Neural cell (in vitro differentiated cells): ENCODE measurements around the gene CANT1. TPM values are rescaled to one million over a fixed set of nuclear protein-coding genes. Genes with fewer than 3 reads are reported as not detected.
"Not testable (repeated sequence)": the region's sequence is repeated elsewhere in the genome, so short reads cannot be mapped to it uniquely, and the experiment has no call there.

Experiments
- H2AFZ ChIP-seq: fragments of 200-600, 300-800 bp; sonication (generic), shearing (Covaris generic); 2 replicates; pipeline ENCODE4 v1.6.0; 2014; ENCODE audit warnings: low read depth, mild to moderate bottlenecking, antibody characterized with exemption, low read length, moderate library complexity
- H3F3A ChIP-seq: fragments of 200-600 bp; shearing (Covaris generic); 2 replicates; pipeline ENCODE4 v1.6.1; 2016; ENCODE audit warnings: mild to moderate bottlenecking, moderate library complexity, mixed read lengths, antibody characterized with exemption, low read length; ENCODE audit not compliant: insufficient read depth, poor library complexity, severe bottlenecking
- H3K27ac ChIP-seq: fragments of 200-600, 300-800 bp; sonication (generic), shearing (Covaris generic); 2 replicates; pipeline ENCODE4 v1.5.1; 2014; ENCODE audit warnings: mild to moderate bottlenecking, low read length, moderate library complexity
- H3K27me3 ChIP-seq: fragments of 300-800, 200-600 bp; sonication (generic), shearing (Covaris generic); 2 replicates; pipeline ENCODE4 v1.6.0; 2014; ENCODE audit warnings: mild to moderate bottlenecking, low read depth, low read length, moderate library complexity; ENCODE audit not compliant: insufficient read depth
- H3K36me3 ChIP-seq: fragments of 300-800, 200-600 bp; sonication (generic), shearing (Covaris generic); 2 replicates; pipeline ENCODE4 v1.5.1; 2014; ENCODE audit warnings: mild to moderate bottlenecking, antibody characterized with exemption, low read length, moderate library complexity; ENCODE audit not compliant: insufficient read depth
- H3K4me2 ChIP-seq: fragments of 300-800, 200-600 bp; sonication (generic), shearing (Covaris generic); 2 replicates; pipeline ENCODE4 v1.6.0; 2014; ENCODE audit warnings: mild to moderate bottlenecking, low read length
- H3K4me3 ChIP-seq: fragments of 300-800, 200-600 bp; sonication (generic), shearing (Covaris generic); 2 replicates; pipeline ENCODE4 v1.5.1; 2014; ENCODE audit warnings: mild to moderate bottlenecking, low read length, moderate library complexity
- H3K79me2 ChIP-seq: fragments of 200-600 bp; shearing (Covaris generic); replicated peaks from 2 replicates; pipeline ENCODE4 v1.6.0; 2014; ENCODE audit warnings: mild to moderate bottlenecking, low read length, moderate library complexity; ENCODE audit not compliant: insufficient read depth
- H3K9ac ChIP-seq: fragments of 300-800, 200-600 bp; sonication (generic), shearing (Covaris generic); 2 replicates; pipeline ENCODE4 v1.6.1; 2016; ENCODE audit warnings: mild to moderate bottlenecking, low read length, mixed read lengths
- H3K9me2 ChIP-seq: fragments of 200-600 bp; shearing (Covaris generic); 2 replicates; pipeline ENCODE4 v1.6.1; 2016; ENCODE audit warnings: mild to moderate bottlenecking, low read length, mixed read lengths; ENCODE audit not compliant: insufficient read depth
- H3K9me3 ChIP-seq: fragments of 200-600, 300-800 bp; sonication (generic), shearing (Covaris generic); 2 replicates; pipeline ENCODE4 v1.6.1; 2016; ENCODE audit warnings: mild to moderate bottlenecking, mixed run types, low read length, moderate library complexity, mixed read lengths
- H4K20me1 ChIP-seq: fragments of 200-600 bp; shearing (Covaris generic); 2 replicates; pipeline ENCODE4 v1.6.1; 2016; ENCODE audit warnings: mild to moderate bottlenecking, mixed run types; ENCODE audit not compliant: insufficient read depth
- CTCF ChIP-seq: fragments of 450-650 bp; IDR thresholded peaks from 2 replicates; pipeline ENCODE4 v1.5.1; 2014; ENCODE audit warnings: antibody characterized with exemption, mild to moderate bottlenecking, moderate library complexity; ENCODE audit not compliant: poor library complexity, severe bottlenecking
- EP300 ChIP-seq: fragments of 450-650 bp; conservative IDR thresholded peaks from 2 replicates; pipeline ENCODE4 v1.6.1; 2014; ENCODE audit warnings: antibody characterized with exemption, mild to moderate bottlenecking, moderate library complexity; ENCODE audit not compliant: poor library complexity, severe bottlenecking
- EZH2 ChIP-seq: fragments of 200-600, 300-800 bp; shearing (Covaris generic), sonication (generic); IDR thresholded peaks from 2 replicates; pipeline ENCODE4 v1.6.1; 2014; ENCODE audit warnings: antibody characterized with exemption, low read length, borderline replicate concordance, mild to moderate bottlenecking; ENCODE audit not compliant: insufficient read depth, poor library complexity, severe bottlenecking
- MXI1 ChIP-seq: fragments of 450-650 bp; conservative IDR thresholded peaks from 2 replicates; pipeline ENCODE4 v1.6.1; 2014; ENCODE audit warnings: antibody characterized with exemption, mild to moderate bottlenecking; ENCODE audit not compliant: poor library complexity, severe bottlenecking
- POLR2AphosphoS5 ChIP-seq: IDR thresholded peaks from 2 replicates; pipeline ENCODE4 v1.6.1; 2012
- RAD21 ChIP-seq: fragments of 450-650 bp; conservative IDR thresholded peaks from 2 replicates; pipeline ENCODE4 v1.6.1; 2014; ENCODE audit warnings: antibody characterized with exemption, mild to moderate bottlenecking, moderate library complexity
- SMC3 ChIP-seq: fragments of 450-650 bp; conservative IDR thresholded peaks from 2 replicates; pipeline ENCODE4 v1.6.1; 2014; ENCODE audit warnings: antibody characterized with exemption, mild to moderate bottlenecking, moderate library complexity; ENCODE audit not compliant: poor library complexity
- TAF1 ChIP-seq: IDR thresholded peaks from 2 replicates; pipeline ENCODE4 v1.6.1; 2012; ENCODE audit warnings: low read depth
- polyA plus RNA-seq: library from polyadenylated mRNA; depleted of rRNA; stranded (reverse); fragments of >200 nt; gene quantifications from 2 replicates; pipeline ENCODE4 v1.2.3, GENCODE V29; 2014
- TF ChIP-seq, protein P1 (sequence below): IDR thresholded peaks from 2 replicates; pipeline ENCODE4 v1.6.1; 2012; ENCODE audit warnings: borderline replicate concordance

The CANT1 gene
- polyA plus RNA-seq, 1 donor from 2014 or later = 17.7 TPM

DNA sequence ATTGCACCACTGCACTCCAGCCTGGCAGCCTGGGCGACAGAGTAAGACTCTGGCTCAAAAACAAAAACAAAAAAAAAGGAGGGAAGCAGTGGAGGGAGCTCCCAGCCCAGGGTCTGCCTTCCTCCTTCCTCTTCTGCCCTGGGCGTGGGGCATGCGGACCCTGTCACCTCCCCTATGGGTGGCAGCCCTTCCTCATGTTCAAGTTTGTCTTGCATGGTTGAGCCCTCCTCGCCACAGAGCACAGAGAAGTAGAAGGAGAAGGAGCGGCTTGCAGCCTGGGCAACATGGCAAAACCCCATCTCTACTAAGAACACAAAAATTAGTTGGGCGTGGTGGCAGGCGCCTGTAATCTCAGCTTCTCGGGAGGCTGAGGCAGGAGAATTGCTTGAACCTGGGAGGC, 62.9 kb downstream of the CANT1 start:
- no peak for TF ChIP-seq EP300
- no peak for TF ChIP-seq TAF1
- no peak for TF ChIP-seq CTCF
- no peak for TF ChIP-seq SMC3
- TF ChIP-seq RAD21 = no peak
- TF ChIP-seq MXI1 = no peak
- TF ChIP-seq, protein P1, sequence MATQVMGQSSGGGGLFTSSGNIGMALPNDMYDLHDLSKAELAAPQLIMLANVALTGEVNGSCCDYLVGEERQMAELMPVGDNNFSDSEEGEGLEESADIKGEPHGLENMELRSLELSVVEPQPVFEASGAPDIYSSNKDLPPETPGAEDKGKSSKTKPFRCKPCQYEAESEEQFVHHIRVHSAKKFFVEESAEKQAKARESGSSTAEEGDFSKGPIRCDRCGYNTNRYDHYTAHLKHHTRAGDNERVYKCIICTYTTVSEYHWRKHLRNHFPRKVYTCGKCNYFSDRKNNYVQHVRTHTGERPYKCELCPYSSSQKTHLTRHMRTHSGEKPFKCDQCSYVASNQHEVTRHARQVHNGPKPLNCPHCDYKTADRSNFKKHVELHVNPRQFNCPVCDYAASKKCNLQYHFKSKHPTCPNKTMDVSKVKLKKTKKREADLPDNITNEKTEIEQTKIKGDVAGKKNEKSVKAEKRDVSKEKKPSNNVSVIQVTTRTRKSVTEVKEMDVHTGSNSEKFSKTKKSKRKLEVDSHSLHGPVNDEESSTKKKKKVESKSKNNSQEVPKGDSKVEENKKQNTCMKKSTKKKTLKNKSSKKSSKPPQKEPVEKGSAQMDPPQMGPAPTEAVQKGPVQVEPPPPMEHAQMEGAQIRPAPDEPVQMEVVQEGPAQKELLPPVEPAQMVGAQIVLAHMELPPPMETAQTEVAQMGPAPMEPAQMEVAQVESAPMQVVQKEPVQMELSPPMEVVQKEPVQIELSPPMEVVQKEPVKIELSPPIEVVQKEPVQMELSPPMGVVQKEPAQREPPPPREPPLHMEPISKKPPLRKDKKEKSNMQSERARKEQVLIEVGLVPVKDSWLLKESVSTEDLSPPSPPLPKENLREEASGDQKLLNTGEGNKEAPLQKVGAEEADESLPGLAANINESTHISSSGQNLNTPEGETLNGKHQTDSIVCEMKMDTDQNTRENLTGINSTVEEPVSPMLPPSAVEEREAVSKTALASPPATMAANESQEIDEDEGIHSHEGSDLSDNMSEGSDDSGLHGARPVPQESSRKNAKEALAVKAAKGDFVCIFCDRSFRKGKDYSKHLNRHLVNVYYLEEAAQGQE = no peak
- no peak for TF ChIP-seq EZH2
- no peak for TF ChIP-seq POLR2AphosphoS5
- no peak overlapping the region for H3K27ac ChIP-seq
- H3K79me2 ChIP-seq = no peaks in the 10 kb centered on the region
- no peak overlapping the region for H3K4me3 ChIP-seq
- peaks cover 4% of the 10 kb centered on the region for H3K9me3 ChIP-seq
- H2AFZ ChIP-seq = no peak overlapping the region
- no peaks in the 10 kb centered on the region for H3K27me3 ChIP-seq
- no peaks in the 10 kb centered on the region for H4K20me1 ChIP-seq
- no peaks in the 10 kb centered on the region for H3F3A ChIP-seq
- H3K4me2 ChIP-seq = no peak overlapping the region
- H3K9me2 ChIP-seq = no peaks in the 10 kb centered on the region
- no peak overlapping the region for H3K9ac ChIP-seq
- no peaks in the 10 kb centered on the region for H3K36me3 ChIP-seq

- TF ChIP-seq CTCF (no peak), SMC3 (no peak), TAF1 (no peak)
- TF ChIP-seq, protein P1 = no peak
- H3K36me3 ChIP-seq = no peaks in the 10 kb centered on the region
- no peaks in the 10 kb centered on the region for H4K20me1 ChIP-seq
- H3K9ac ChIP-seq = no peak overlapping the region
- no peak overlapping the region for H2AFZ ChIP-seq
- no peak overlapping the region for H3K27ac ChIP-seq
- H3K79me2 ChIP-seq = no peaks in the 10 kb centered on the region
- no peaks in the 10 kb centered on the region for H3K9me2 ChIP-seq
- peaks cover 4% of the 10 kb centered on the region for H3K9me3 ChIP-seq
- no peaks in the 10 kb centered on the region for H3F3A ChIP-seq
- no peak overlapping the region for H3K4me3 ChIP-seq
- H3K27me3 ChIP-seq = no peaks in the 10 kb centered on the region
- no peak overlapping the region for H3K4me2 ChIP-seq
Measured at GRCh38 chr17:78946131-78946530, 63.4 kb downstream of the CANT1 start.

DNA sequence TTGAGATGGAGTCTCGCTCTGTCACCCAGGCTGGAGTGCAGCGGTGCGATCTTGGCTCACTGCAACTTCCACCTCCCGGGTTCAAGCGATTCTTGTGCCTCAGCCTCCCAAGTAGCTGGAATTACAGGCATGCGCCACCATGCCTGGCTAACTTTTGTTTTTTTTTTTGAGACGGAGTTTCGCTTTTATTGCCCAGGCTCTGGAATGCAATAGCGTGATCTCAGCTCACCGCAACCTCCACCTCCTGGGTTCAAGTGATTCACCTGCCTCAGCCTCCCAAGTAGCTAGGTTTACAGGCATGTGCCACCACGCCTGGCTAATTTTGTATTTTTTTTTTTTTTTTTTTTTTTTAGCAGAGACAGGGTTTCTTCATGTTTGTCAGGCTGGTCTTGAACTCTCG, 64.1 kb downstream of the CANT1 start:
- H3K4me2 ChIP-seq, H3K9me3 ChIP-seq, H3K36me3 ChIP-seq, H3K4me3 ChIP-seq, H3K27me3 ChIP-seq, H2AFZ ChIP-seq, H3K9me2 ChIP-seq, H4K20me1 ChIP-seq, H3K79me2 ChIP-seq, H3F3A ChIP-seq, H3K9ac ChIP-seq, H3K27ac ChIP-seq: not testable (repeated sequence)
